Neural progenitor cell (in vitro differentiated cells): ENCODE measurements around the gene PURA.

ENCODE experiments used
- EZH2 ChIP-seq: fragments of 200-600 bp; sonication (generic); IDR thresholded peaks from 2 replicates; pipeline ENCODE4 v1.6.1; 2017; ENCODE audit warnings: antibody characterized with exemption, mild to moderate bottlenecking, moderate library complexity
- EZH2phosphoT487 ChIP-seq: fragments of 200-600 bp; sonication (generic); IDR thresholded peaks from 2 replicates; pipeline ENCODE4 v1.6.1; 2017; ENCODE audit warnings: antibody characterized with exemption
- TF ChIP-seq, protein P1 (sequence below): fragments of 200-600 bp; sonication (generic); IDR thresholded peaks from 2 replicates; pipeline ENCODE4 v1.5.1; 2017; ENCODE audit warnings: antibody characterized with exemption, mild to moderate bottlenecking

DNA sequence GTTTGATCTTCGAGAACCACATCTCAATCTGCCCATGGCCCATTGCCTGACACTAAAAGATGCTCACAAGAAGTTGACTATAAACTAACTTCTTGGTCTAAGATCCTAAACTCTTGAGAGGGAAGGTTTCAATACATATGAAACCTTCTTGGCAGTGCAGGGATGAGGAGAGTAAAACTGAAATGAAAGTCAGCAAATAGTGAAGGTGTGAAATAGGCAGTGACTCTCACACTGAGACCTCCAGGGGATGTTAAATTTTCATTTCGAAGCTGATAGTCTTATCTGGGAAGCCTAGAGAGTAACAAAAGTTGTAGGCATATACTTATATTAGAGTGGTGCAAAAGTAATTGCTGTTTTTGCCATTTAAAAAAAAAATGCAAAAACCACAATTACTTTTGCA, 60.1 kb downstream of the PURA start:
- TF ChIP-seq EZH2phosphoT487, result no peak
- TF ChIP-seq, protein P1, sequence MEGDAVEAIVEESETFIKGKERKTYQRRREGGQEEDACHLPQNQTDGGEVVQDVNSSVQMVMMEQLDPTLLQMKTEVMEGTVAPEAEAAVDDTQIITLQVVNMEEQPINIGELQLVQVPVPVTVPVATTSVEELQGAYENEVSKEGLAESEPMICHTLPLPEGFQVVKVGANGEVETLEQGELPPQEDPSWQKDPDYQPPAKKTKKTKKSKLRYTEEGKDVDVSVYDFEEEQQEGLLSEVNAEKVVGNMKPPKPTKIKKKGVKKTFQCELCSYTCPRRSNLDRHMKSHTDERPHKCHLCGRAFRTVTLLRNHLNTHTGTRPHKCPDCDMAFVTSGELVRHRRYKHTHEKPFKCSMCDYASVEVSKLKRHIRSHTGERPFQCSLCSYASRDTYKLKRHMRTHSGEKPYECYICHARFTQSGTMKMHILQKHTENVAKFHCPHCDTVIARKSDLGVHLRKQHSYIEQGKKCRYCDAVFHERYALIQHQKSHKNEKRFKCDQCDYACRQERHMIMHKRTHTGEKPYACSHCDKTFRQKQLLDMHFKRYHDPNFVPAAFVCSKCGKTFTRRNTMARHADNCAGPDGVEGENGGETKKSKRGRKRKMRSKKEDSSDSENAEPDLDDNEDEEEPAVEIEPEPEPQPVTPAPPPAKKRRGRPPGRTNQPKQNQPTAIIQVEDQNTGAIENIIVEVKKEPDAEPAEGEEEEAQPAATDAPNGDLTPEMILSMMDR, result no peak
- no peak for TF ChIP-seq EZH2
